ENCODE results near the gene HOXA7. TPM values are rescaled to one million over a fixed set of nuclear protein-coding genes. Genes with fewer than 3 reads are reported as not detected.

The HOXA7 gene
- total RNA-seq, 1 donor from 2014 or later = not detected

- Mint-ChIP-seq H3K27ac (no peak overlapping the region), H3K9me3 (peaks cover 18% of the 10 kb centered on the region), H3K27me3 (ENCODE audit: insufficient read depth, low read depth) (peaks cover 96% of the 10 kb centered on the region), H3K4me1 (peaks cover 10% of the 10 kb centered on the region), H3K4me3 (peak overlapping the region; percentile 5), H3K36me3 (no peaks in the 10 kb centered on the region)
- Histone ChIP-seq H3K36me3 (no peaks in the 10 kb centered on the region), H3F3A (ENCODE audit: low read depth) (peaks cover 17% of the 10 kb centered on the region), H3K9ac (no peak overlapping the region), H3K27me3 (peaks cover 100% of the 10 kb centered on the region), H3K4me1 (peaks cover 14% of the 10 kb centered on the region), H3K79me2 (ENCODE audit: low read depth) (no peaks in the 10 kb centered on the region), H4K20me1 (ENCODE audit: low read depth) (peaks cover 100% of the 10 kb centered on the region), H3K4me2 (no peak overlapping the region), H3K4me3 (no peak overlapping the region), H3K9me3 (ENCODE audit: low read depth) (no peaks in the 10 kb centered on the region), H2AFZ (replicated peaks) (no peak overlapping the region), H3K27ac (no peak overlapping the region)
- TF ChIP-seq EZH2 (IDR thresholded peaks at IDR 0.05) (peak; percentile 98), EZH2phosphoT487 (IDR thresholded peaks at IDR 0.05) (peak; percentile 93), CTCF (IDR thresholded peaks at IDR 0.05) (peak; percentile 91)
- peak; percentile 62 for DNase-seq (ENCODE audit: low spot score)
These were observed 23.3 kb upstream of the HOXA7 start for GRCh38 chr7:27179503-27180430.

GRCh38 chr7:27179030-27179429 lies 22.6 kb upstream of the HOXA7 start:
- no peak overlapping the region for H2AFZ ChIP-seq (replicated peaks)
- no peak for DNase-seq (ENCODE audit: low spot score)
- no peaks in the 10 kb centered on the region for H3K79me2 ChIP-seq (ENCODE audit: low read depth)
- peaks cover 100% of the 10 kb centered on the region for H4K20me1 ChIP-seq (ENCODE audit: low read depth)
- no peak overlapping the region for H3K4me2 ChIP-seq
- Mint-ChIP-seq H3K27me3 (ENCODE audit: insufficient read depth, low read depth) (peaks cover 95% of the 10 kb centered on the region), H3K4me3 (peak overlapping the region; percentile 5), H3K27ac (no peak overlapping the region), H3K36me3 (no peaks in the 10 kb centered on the region), H3K9me3 (peaks cover 18% of the 10 kb centered on the region), H3K4me1 (peaks cover 8% of the 10 kb centered on the region)
- peaks cover 100% of the 10 kb centered on the region for H3K27me3 ChIP-seq
- no peak overlapping the region for H3K27ac ChIP-seq
- no peaks in the 10 kb centered on the region for H3K36me3 ChIP-seq
- H3F3A ChIP-seq (ENCODE audit: low read depth) = peaks cover 15% of the 10 kb centered on the region
- no peak for TF ChIP-seq CTCF (IDR thresholded peaks at IDR 0.05)
- TF ChIP-seq EZH2phosphoT487 (IDR thresholded peaks at IDR 0.05) = peak; percentile 35
- peak; percentile 72 for TF ChIP-seq EZH2 (IDR thresholded peaks at IDR 0.05)
- H3K9me3 ChIP-seq (ENCODE audit: low read depth) = no peaks in the 10 kb centered on the region
- H3K4me1 ChIP-seq = peaks cover 14% of the 10 kb centered on the region
- H3K4me3 ChIP-seq = no peak overlapping the region
- no peak overlapping the region for H3K9ac ChIP-seq

GRCh38 chr7:27178366-27178765 lies 21.9 kb upstream of the HOXA7 start:
- H3K9ac ChIP-seq = no peak overlapping the region
- H3K9me3 Mint-ChIP-seq = peaks cover 18% of the 10 kb centered on the region
- H3K27ac ChIP-seq = no peak overlapping the region
- H3K36me3 Mint-ChIP-seq = no peaks in the 10 kb centered on the region
- peak; percentile 3 for TF ChIP-seq EZH2phosphoT487 (IDR thresholded peaks at IDR 0.05)
- TF ChIP-seq EZH2 (IDR thresholded peaks at IDR 0.05) = no peak
- H3K36me3 ChIP-seq = no peaks in the 10 kb centered on the region
- no peaks in the 10 kb centered on the region for H3K9me3 ChIP-seq (ENCODE audit: low read depth)
- H3K4me3 Mint-ChIP-seq = no peak overlapping the region
- no peak overlapping the region for H2AFZ ChIP-seq (replicated peaks)
- peaks cover 100% of the 10 kb centered on the region for H3K27me3 ChIP-seq
- peaks cover 7% of the 10 kb centered on the region for H3K4me1 ChIP-seq
- H3K4me1 Mint-ChIP-seq = peaks cover 4% of the 10 kb centered on the region
- H3K4me3 ChIP-seq = no peak overlapping the region
- peaks cover 100% of the 10 kb centered on the region for H4K20me1 ChIP-seq (ENCODE audit: low read depth)
- H3K27me3 Mint-ChIP-seq (ENCODE audit: insufficient read depth, low read depth) = peaks cover 91% of the 10 kb centered on the region
- H3K4me2 ChIP-seq = no peak overlapping the region
- peaks cover 9% of the 10 kb centered on the region for H3F3A ChIP-seq (ENCODE audit: low read depth)
- no peak for DNase-seq (ENCODE audit: low spot score)
- H3K79me2 ChIP-seq (ENCODE audit: low read depth) = no peaks in the 10 kb centered on the region
- no peak overlapping the region for H3K27ac Mint-ChIP-seq

All from neural progenitor cell (in vitro differentiated cells).